Neutrophil (primary cell): ENCODE results near the gene HNRNPH2.

Experiments used
- H3K27ac ChIP-seq: fragments of 200-600 bp; sonication (generic); 2 replicates; pipeline ENCODE4 v1.5.1; 2016; ENCODE audit warnings: mild to moderate bottlenecking, moderate library complexity
- H3K27me3 ChIP-seq: fragments of 200-600 bp; sonication (generic); 2 replicates; pipeline ENCODE4 v1.6.0; 2016; ENCODE audit warnings: mild to moderate bottlenecking
- H3K36me3 ChIP-seq: fragments of 200-600 bp; sonication (generic); 2 replicates; pipeline ENCODE4 v1.5.1; 2017
- H3K4me1 ChIP-seq, 2 experiments: fragments of 200-600 bp in 1 of 2; sonication (generic) in 1 of 2; 1 replicate in 1 of 2; 2 replicates in 1 of 2; pipeline versions ENCODE4 v1.5.1 to v1.6.1; 2013 to 2016; ENCODE audit warnings: low read depth in 1 of 2, low read length in 1 of 2, mild to moderate bottlenecking in 1 of 2, moderate library complexity in 1 of 2; ENCODE audit not compliant: control insufficient read depth in 1 of 2, insufficient read depth in 1 of 2
- H3K4me3 ChIP-seq, 2 experiments: fragments of 200-600 bp in 1 of 2; sonication (generic) in 1 of 2; 1 replicate in 1 of 2; 2 replicates in 1 of 2; pipeline ENCODE4 v1.5.1; 2013 to 2016; ENCODE audit warnings: low read depth in 1 of 2, low read length in 1 of 2, mild to moderate bottlenecking in 1 of 2, moderate library complexity in 1 of 2
- H3K9me3 ChIP-seq: fragments of 200-600 bp; sonication (generic); 2 replicates; pipeline ENCODE4 v1.5.1; 2016
- CTCF ChIP-seq: fragments of 200-600 bp; sonication (generic); IDR thresholded peaks from 2 replicates; pipeline ENCODE4 v1.5.1; 2016; ENCODE audit warnings: antibody characterized with exemption

Gene HNRNPH2

GRCh38 chrX:101460669-101461068 lies 52.6 kb downstream of the HNRNPH2 start:
- no peak for TF ChIP-seq CTCF
- no peaks in the 10 kb centered on the region for H3K4me1 ChIP-seq
- H3K27ac ChIP-seq, result no peak overlapping the region
- no peaks in the 10 kb centered on the region for H3K27me3 ChIP-seq
- peaks cover 5% of the 10 kb centered on the region for H3K36me3 ChIP-seq
- no peak overlapping the region for H3K4me3 ChIP-seq
- no peaks in the 10 kb centered on the region for H3K9me3 ChIP-seq

GRCh38 chrX:101462892-101463291 lies 54.9 kb downstream of the HNRNPH2 start:
- no peak overlapping the region for H3K27ac ChIP-seq
- no peak for TF ChIP-seq CTCF
- H3K9me3 ChIP-seq, result no peaks in the 10 kb centered on the region
- H3K4me3 ChIP-seq, result no peak overlapping the region
- H3K4me1 ChIP-seq, result no peaks in the 10 kb centered on the region
- H3K36me3 ChIP-seq, result peaks cover 5% of the 10 kb centered on the region
- H3K27me3 ChIP-seq, result no peaks in the 10 kb centered on the region
